Vagina (tissue), 2 donors: ENCODE measurements around the gene TRABD2B. TPM values are rescaled to one million over a fixed set of nuclear protein-coding genes. Genes with fewer than 3 reads are reported as not detected.

ENCODE experiments used
- DNase-seq, 2 donors: peaks; one replicate each; pipeline ENCODE4 v3.0.0-alpha.2; 2017; ENCODE audit errors: extremely low spot score in 2 of 2
- H3K27ac ChIP-seq: fragments of 200-600 bp; sonication (generic); one replicate; pipeline ENCODE4 v1.5.1; 2019
- H3K27me3 ChIP-seq: fragments of 200-600 bp; sonication (generic); one replicate; pipeline ENCODE4 v1.5.1; 2019
- H3K36me3 ChIP-seq, 2 donors: fragments of 200-600 bp; sonication (generic); one replicate each; pipeline ENCODE4 v1.5.1; 2017 to 2019
- H3K4me1 ChIP-seq: fragments of 200-600 bp; sonication (generic); one replicate; pipeline ENCODE4 v1.5.1; 2019
- H3K4me3 ChIP-seq, 2 donors: fragments of 200-600 bp; sonication (generic); 1 replicate in 1 of 2; 2 replicates in 1 of 2; pipeline ENCODE4 v1.5.1; 2016 to 2019
- H3K9me3 ChIP-seq: fragments of 200-600 bp; sonication (generic); one replicate; pipeline ENCODE4 v1.5.1; 2019
- POLR2A ChIP-seq, 2 donors: fragments of 450-650 bp; IDR thresholded peaks; one replicate each; pipeline ENCODE4 v1.6.1; 2017; ENCODE audit warnings: antibody characterized with exemption in 2 of 2, mild to moderate bottlenecking in 2 of 2, moderate library complexity in 2 of 2
- POLR2AphosphoS5 ChIP-seq, 2 donors: sonication (generic); formaldehyde crosslinking; IDR thresholded peaks; one replicate each; pipeline ENCODE4 v1.9.0; 2017; ENCODE audit warnings: antibody characterized with exemption in 2 of 2, mild to moderate bottlenecking in 2 of 2, low read depth in 1 of 2; ENCODE audit not compliant: insufficient read depth in 1 of 2
- intact Hi-C: fragments of 100-400 bp; cut with DNase I; formaldehyde crosslinking; loops from one replicate; pipeline ENCODE4 v1.15.1; 2023
- total RNA-seq: library from RNA; depleted of rRNA; stranded (reverse); fragments of >200 nt; gene quantifications from one replicate; pipeline ENCODE4 v1.2.3, GENCODE V29; 2016
- TF ChIP-seq, protein P1 (sequence below), 3 experiments: fragments of 450-650 bp in 2 of 3; fragments of 200-600 bp in 1 of 3; sonication (generic) in 1 of 3; IDR thresholded peaks; one replicate each; pipeline ENCODE4 v1.5.1; 2017 to 2019; ENCODE audit warnings: antibody characterized with exemption in 3 of 3, mild to moderate bottlenecking in 2 of 3, moderate library complexity in 2 of 3

The TRABD2B gene
- total RNA-seq, 1 donor from 2014 or later, result 5.6 TPM

DNA sequence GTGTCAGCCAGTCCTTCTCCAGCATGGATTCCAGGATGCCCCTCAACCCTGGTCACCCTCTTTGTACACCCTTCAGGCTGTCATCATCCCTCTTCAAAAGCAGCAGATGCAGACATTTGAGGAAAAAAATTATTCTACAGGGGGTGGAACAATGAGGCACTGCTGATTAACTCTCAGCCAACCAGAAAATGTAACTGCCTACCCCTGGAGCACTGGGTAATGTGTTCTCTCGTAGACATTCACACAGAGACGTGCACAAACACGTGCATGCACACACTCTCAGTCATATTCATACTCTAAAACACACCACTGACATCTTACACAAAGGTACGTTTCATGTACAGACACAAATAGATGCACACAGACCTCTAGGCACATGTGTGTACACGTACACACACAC is 175.4 kb downstream of the TRABD2B start:
- no peaks in the 10 kb centered on the region for H3K36me3 ChIP-seq
- H3K27ac ChIP-seq, result no peak overlapping the region
- intact Hi-C loops, result no loop called here
- TF ChIP-seq POLR2A (IDR thresholded peaks at IDR 0.05), result no peak
- TF ChIP-seq, protein P1, sequence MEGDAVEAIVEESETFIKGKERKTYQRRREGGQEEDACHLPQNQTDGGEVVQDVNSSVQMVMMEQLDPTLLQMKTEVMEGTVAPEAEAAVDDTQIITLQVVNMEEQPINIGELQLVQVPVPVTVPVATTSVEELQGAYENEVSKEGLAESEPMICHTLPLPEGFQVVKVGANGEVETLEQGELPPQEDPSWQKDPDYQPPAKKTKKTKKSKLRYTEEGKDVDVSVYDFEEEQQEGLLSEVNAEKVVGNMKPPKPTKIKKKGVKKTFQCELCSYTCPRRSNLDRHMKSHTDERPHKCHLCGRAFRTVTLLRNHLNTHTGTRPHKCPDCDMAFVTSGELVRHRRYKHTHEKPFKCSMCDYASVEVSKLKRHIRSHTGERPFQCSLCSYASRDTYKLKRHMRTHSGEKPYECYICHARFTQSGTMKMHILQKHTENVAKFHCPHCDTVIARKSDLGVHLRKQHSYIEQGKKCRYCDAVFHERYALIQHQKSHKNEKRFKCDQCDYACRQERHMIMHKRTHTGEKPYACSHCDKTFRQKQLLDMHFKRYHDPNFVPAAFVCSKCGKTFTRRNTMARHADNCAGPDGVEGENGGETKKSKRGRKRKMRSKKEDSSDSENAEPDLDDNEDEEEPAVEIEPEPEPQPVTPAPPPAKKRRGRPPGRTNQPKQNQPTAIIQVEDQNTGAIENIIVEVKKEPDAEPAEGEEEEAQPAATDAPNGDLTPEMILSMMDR (IDR thresholded peaks at IDR 0.05), result no peak
- TF ChIP-seq POLR2AphosphoS5 (IDR thresholded peaks at IDR 0.05; ENCODE audit: insufficient read depth in 1 of 2, low read depth in 1 of 2), result no peak
- H3K27me3 ChIP-seq, result no peaks in the 10 kb centered on the region
- no peak for DNase-seq
- H3K9me3 ChIP-seq, result no peaks in the 10 kb centered on the region
- no peak overlapping the region for H3K4me3 ChIP-seq
- H3K4me1 ChIP-seq, result peaks cover 11% of the 10 kb centered on the region

DNA sequence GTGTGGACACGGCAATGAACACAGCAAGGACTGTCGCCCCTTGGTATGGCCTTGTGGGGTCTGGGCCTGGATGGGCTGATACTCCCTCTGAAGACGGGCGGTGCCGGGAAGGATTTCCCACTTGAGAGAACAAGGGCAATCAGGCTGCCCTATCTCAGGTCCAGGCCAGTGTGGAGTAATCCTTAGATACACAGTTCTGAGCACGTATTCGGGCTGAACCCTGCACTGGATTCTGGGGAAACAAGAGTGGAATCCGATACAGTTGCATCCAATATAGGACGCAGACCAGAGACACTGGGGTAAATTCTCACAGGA is 177.7 kb downstream of the TRABD2B start:
- Histone ChIP-seq H3K36me3 (no peaks in the 10 kb centered on the region), H3K4me3 (no peak overlapping the region), H3K27ac (no peak overlapping the region), H3K4me1 (peaks cover 11% of the 10 kb centered on the region), H3K9me3 (no peaks in the 10 kb centered on the region), H3K27me3 (no peaks in the 10 kb centered on the region)
- DNase-seq, result no peak
- intact Hi-C loops, result no loop called here
- TF ChIP-seq POLR2A (IDR thresholded peaks at IDR 0.05), result no peak
- TF ChIP-seq POLR2AphosphoS5 (IDR thresholded peaks at IDR 0.05; ENCODE audit: insufficient read depth in 1 of 2, low read depth in 1 of 2), result no peak
- TF ChIP-seq, protein P1 (IDR thresholded peaks at IDR 0.05), result no peak

DNA sequence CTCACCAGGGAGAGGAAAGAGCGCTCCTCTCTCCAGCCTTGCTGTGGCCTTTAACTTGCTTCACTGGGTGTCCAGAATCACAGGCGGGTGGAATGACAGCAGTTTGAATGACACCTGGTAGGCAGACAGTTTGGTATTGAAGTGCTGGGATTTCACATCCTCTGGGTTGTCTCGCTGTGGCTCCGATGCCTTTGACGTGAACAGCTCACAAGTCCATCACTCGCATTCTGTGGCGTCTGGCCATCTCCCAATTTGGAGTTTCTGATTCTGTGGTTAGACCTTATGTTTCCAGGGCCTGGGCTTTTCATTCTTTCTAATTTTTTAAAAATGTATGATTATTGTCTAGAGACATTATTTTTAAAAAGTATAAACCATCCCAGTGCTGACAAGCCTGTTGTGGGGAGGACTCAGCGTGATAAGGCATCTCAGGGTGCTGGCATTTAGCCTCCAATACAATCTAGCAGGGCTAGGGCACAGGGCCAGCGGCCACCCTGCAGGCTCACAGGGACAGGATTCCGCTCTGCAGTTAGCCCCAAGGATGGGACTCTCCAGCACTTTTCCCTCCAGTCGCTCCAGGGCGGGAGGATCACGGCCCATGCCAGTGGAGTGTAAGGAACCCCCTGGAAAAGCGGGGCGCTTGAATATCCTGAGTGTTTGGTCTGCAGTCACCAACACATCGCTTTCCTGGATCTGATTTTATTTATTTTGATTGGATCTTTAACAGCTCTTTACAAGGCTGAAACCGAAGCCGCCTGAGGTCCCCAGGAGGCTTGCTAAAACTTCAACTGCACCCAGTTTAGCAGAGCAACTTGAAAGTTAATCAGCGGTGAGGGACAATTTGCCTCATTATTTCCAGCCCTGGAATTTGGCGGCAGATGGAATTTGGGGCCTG is 178.3 kb downstream of the TRABD2B start:
- H3K4me3 ChIP-seq, result no peak overlapping the region
- H3K36me3 ChIP-seq, result no peaks in the 10 kb centered on the region
- no peaks in the 10 kb centered on the region for H3K9me3 ChIP-seq
- no peak overlapping the region for H3K27ac ChIP-seq
- intact Hi-C loops, result no loop called here
- H3K27me3 ChIP-seq, result no peaks in the 10 kb centered on the region
- DNase-seq, result no peak
- H3K4me1 ChIP-seq, result peaks cover 6% of the 10 kb centered on the region
- TF ChIP-seq POLR2A (IDR thresholded peaks at IDR 0.05), result no peak
- TF ChIP-seq, protein P1 (IDR thresholded peaks at IDR 0.05), result no peak
- TF ChIP-seq POLR2AphosphoS5 (IDR thresholded peaks at IDR 0.05; ENCODE audit: insufficient read depth in 1 of 2, low read depth in 1 of 2), result no peak

DNA sequence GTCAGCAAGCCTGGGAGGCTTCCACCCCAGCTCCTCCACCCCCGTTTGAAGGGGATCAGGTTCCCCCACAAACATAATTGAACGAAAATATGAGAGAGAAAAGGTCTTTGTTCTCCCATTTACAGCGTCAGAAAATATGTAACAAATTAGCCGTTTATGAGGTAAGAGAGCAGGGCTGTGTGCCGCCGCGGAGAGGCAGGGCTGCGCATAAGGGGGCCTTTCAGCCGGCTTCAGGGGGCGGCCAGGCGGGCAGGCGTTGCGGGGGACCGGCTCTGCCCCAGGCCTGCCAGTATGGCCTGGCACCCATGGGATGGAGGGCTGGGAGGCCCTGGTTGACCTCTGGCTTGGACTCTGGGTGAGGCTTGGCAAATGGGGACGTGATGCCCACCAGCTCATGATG is 179.3 kb downstream of the TRABD2B start:
- Histone ChIP-seq H3K27ac (no peak overlapping the region), H3K36me3 (no peaks in the 10 kb centered on the region)
- intact Hi-C loops, result no loop called here

More for the DNA sequence above, 179.3 kb downstream of the TRABD2B start:
- no peak for DNase-seq
- Histone ChIP-seq H3K27me3 (no peaks in the 10 kb centered on the region), H3K4me3 (no peak overlapping the region), H3K4me1 (peaks cover 1% of the 10 kb centered on the region), H3K9me3 (no peaks in the 10 kb centered on the region)
- TF ChIP-seq POLR2AphosphoS5 (IDR thresholded peaks at IDR 0.05; ENCODE audit: insufficient read depth in 1 of 2, low read depth in 1 of 2) (no peak), POLR2A (IDR thresholded peaks at IDR 0.05) (no peak)
- TF ChIP-seq, protein P1 (IDR thresholded peaks at IDR 0.05), result no peak
